Osteocyte (in vitro differentiated cells): ENCODE data around the gene OLFM4. TPM values are rescaled to one million over a fixed set of nuclear protein-coding genes. Genes with fewer than 3 reads are reported as not detected.

Experiments used
- DNase-seq: peaks from one replicate; pipeline ENCODE4 v3.0.0; 2021; ENCODE audit warnings: mixed read lengths; ENCODE audit not compliant: unreplicated experiment; ENCODE audit errors: extremely low spot score
- H3K27ac Mint-ChIP-seq: one replicate; pipeline ENCODE4 v1.8.0; 2021; ENCODE audit warnings: mild to moderate bottlenecking, mixed read lengths; ENCODE audit not compliant: unreplicated experiment
- H3K27me3 Mint-ChIP-seq: one replicate; pipeline ENCODE4 v1.8.0; 2021; ENCODE audit warnings: mixed read lengths; ENCODE audit not compliant: unreplicated experiment
- H3K36me3 Mint-ChIP-seq: one replicate; pipeline ENCODE4 v1.8.0; 2021; ENCODE audit warnings: mixed read lengths; ENCODE audit not compliant: unreplicated experiment
- H3K4me1 Mint-ChIP-seq: one replicate; pipeline ENCODE4 v1.8.0; 2021; ENCODE audit warnings: mixed read lengths; ENCODE audit not compliant: unreplicated experiment
- H3K4me3 Mint-ChIP-seq: one replicate; pipeline ENCODE4 v1.8.0; 2021; ENCODE audit warnings: mild to moderate bottlenecking, moderate library complexity, mixed read lengths; ENCODE audit not compliant: unreplicated experiment
- H3K9me3 Mint-ChIP-seq: one replicate; pipeline ENCODE4 v1.8.0; 2021; ENCODE audit warnings: mixed read lengths; ENCODE audit not compliant: unreplicated experiment
- CTCF ChIP-seq: fragments of 200-600 bp; sonication (generic); IDR thresholded peaks from 2 replicates; pipeline ENCODE4 v1.5.0; 2021; ENCODE audit warnings: antibody characterized with exemption, mild to moderate bottlenecking, moderate library complexity
- total RNA-seq: library from RNA; stranded (reverse); gene quantifications from 2 replicates; pipeline ENCODE4 v1.2.1, GENCODE V29; 2021

OLFM4 gene
- total RNA-seq, 1 donor from 2014 or later = not detected

GRCh38 chr13:53064731-53065130 lies 36.1 kb downstream of the OLFM4 start:
- peaks cover 6% of the 10 kb centered on the region for H3K9me3 Mint-ChIP-seq
- no peak overlapping the region for H3K27ac Mint-ChIP-seq
- H3K4me3 Mint-ChIP-seq = no peak overlapping the region
- no peak for TF ChIP-seq CTCF
- no peaks in the 10 kb centered on the region for H3K4me1 Mint-ChIP-seq
- no peak for DNase-seq
- H3K36me3 Mint-ChIP-seq = no peaks in the 10 kb centered on the region
- no peaks in the 10 kb centered on the region for H3K27me3 Mint-ChIP-seq

DNA sequence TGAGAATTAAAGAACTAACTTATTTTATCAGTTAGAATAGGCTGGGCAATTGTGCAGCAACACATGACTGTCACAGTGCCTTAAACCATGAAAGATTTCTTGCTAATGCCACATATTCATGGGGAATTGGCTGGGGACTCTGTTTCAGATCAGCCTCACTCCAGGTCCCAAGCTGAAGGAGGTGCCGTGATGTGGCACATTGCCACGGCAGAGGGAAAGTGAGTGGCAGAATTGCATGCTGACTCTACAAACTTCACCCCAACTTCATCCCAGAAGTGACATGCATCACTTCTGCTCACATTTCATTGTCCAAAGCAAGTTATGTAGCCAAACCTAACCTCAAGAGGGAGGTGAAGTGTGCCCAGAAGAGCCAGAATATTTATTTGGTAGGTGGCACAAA lies 37.8 kb downstream of the OLFM4 start:
- Mint-ChIP-seq H3K9me3 (peaks cover 6% of the 10 kb centered on the region), H3K36me3 (no peaks in the 10 kb centered on the region), H3K27me3 (no peaks in the 10 kb centered on the region), H3K4me1 (no peaks in the 10 kb centered on the region), H3K4me3 (no peak overlapping the region), H3K27ac (no peak overlapping the region)
- TF ChIP-seq CTCF = no peak
- no peak for DNase-seq

- DNase-seq = no peak
- H3K36me3 Mint-ChIP-seq = no peaks in the 10 kb centered on the region
- no peak overlapping the region for H3K27ac Mint-ChIP-seq
- no peaks in the 10 kb centered on the region for H3K4me1 Mint-ChIP-seq
- H3K9me3 Mint-ChIP-seq = peaks cover under 1% of the 10 kb centered on the region
- no peaks in the 10 kb centered on the region for H3K27me3 Mint-ChIP-seq
- no peak overlapping the region for H3K4me3 Mint-ChIP-seq
- no peak for TF ChIP-seq CTCF
Observed at GRCh38 chr13:53068585-53069520, 40.2 kb downstream of the OLFM4 start.

DNA sequence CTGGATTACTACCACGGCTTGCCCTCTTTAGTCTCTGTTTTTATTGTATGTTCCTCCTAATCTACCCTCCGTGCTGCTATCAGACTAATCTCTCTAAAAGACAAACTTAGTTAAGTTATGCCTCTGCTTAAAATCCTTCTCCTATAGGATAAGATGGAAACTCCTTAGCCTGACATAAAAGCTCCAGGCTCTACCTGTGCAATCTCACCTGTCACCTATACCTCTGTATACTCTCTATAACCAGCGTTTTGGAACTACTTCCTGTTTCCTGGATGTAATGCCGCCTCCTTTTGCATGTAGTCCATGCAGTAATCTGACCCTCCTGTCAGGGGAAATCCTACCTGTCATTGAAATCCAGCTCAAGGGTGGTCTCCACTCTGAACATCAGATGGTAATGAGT lies 41.2 kb downstream of the OLFM4 start:
- TF ChIP-seq CTCF = no peak
- peaks cover 5% of the 10 kb centered on the region for H3K9me3 Mint-ChIP-seq
- no peak overlapping the region for H3K27ac Mint-ChIP-seq
- H3K4me3 Mint-ChIP-seq = no peak overlapping the region
- H3K4me1 Mint-ChIP-seq = no peaks in the 10 kb centered on the region
- H3K27me3 Mint-ChIP-seq = no peaks in the 10 kb centered on the region
- H3K36me3 Mint-ChIP-seq = no peaks in the 10 kb centered on the region
- DNase-seq = no peak

DNA sequence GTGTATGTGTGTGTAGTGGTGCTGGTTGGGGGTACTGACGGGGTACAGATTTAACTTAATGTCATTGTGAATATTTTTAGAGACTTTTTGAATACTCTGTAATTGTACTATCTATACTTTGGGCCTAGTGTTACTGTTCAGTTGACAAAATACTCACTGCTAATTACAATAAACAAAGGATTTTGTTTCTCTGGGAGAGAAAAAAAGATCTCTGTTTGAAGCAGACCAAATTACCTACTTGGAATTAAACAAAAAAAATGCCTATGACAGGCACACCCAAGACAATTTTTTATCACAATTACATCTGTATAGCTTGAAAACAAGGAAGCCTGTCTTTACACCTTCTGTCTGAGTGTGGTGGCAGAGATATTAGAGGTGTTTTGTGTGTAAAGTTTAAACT lies 45.1 kb downstream of the OLFM4 start:
- Mint-ChIP-seq H3K36me3 (no peaks in the 10 kb centered on the region), H3K27me3 (no peaks in the 10 kb centered on the region), H3K9me3 (peaks cover 28% of the 10 kb centered on the region), H3K4me1 (no peaks in the 10 kb centered on the region), H3K4me3 (no peak overlapping the region), H3K27ac (no peak overlapping the region)
- DNase-seq = no peak
- TF ChIP-seq CTCF = no peak
